Endothelial cell of umbilical vein (primary cell): ENCODE data around the gene NANS. TPM values are rescaled to one million over a fixed set of nuclear protein-coding genes. Genes with fewer than 3 reads are reported as not detected.

Experiments
- BruUV-seq: library from RNA; stranded (reverse); fragments of 400-500 nt; replicated peaks from 2 replicates; lab custom pipeline; 2021; lab: Mats Ljungman, UMichigan
- CTCF ChIA-PET: fragments of 300-600, 350-600 bp; sonication (Branson Sonifier 250); formaldehyde crosslinking; loops from one replicate; lab custom pipeline; 2021; ENCODE audit warnings: antibody characterized with exemption, inconsistent platforms; lab: Charles Lee
- POLR2A ChIA-PET: fragments of 300-600, 350-600 bp; sonication (Branson Sonifier 250); formaldehyde crosslinking; loops from one replicate; lab custom pipeline; 2021; ENCODE audit warnings: antibody characterized with exemption, inconsistent platforms; lab: Charles Lee
- DNase-seq: peaks from one replicate; pipeline ENCODE4 v3.0.0-alpha.2; 2011; ENCODE audit warnings: low read depth, low spot score
- FAIRE-seq: peaks from 2 replicates; lab custom pipeline; 2011; peaks lifted over from hg19 to GRCh38; lab: Jason Lieb, UNC
- H2AFZ ChIP-seq: 2 replicates; pipeline ENCODE4 v1.6.0; 2012; ENCODE audit warnings: low read depth, low read length, control low read depth, inconsistent platforms
- H3K27ac ChIP-seq: 2 replicates; pipeline ENCODE4 v1.5.1; 2011; ENCODE audit warnings: low read depth, mild to moderate bottlenecking, control low read depth, low read length, moderate library complexity; ENCODE audit not compliant: insufficient read depth
- H3K27me3 ChIP-seq, 2 experiments: 2 replicates each; pipeline versions ENCODE4 v1.6.0 to v1.6.1; 2011; ENCODE audit warnings: low read length in 2 of 2, mixed read lengths in 1 of 2; ENCODE audit not compliant: control insufficient read depth in 2 of 2, insufficient read depth in 2 of 2
- H3K36me3 ChIP-seq, 2 experiments: 2 replicates in 1 of 2; 3 replicates in 1 of 2; pipeline ENCODE4 v1.5.1; 2011; ENCODE audit warnings: low read length in 2 of 2, mild to moderate bottlenecking in 1 of 2, moderate library complexity in 1 of 2; ENCODE audit not compliant: control insufficient read depth in 2 of 2, insufficient read depth in 2 of 2; ENCODE audit errors: extremely low read depth in 1 of 2
- H3K4me1 ChIP-seq: 3 replicates; pipeline ENCODE4 v1.5.1; 2011; ENCODE audit warnings: mild to moderate bottlenecking, low read length; ENCODE audit not compliant: control insufficient read depth, insufficient read depth; ENCODE audit errors: extremely low read depth
- H3K4me2 ChIP-seq: 2 replicates; pipeline ENCODE4 v1.6.1; 2011; ENCODE audit warnings: low read length, control low read depth, mixed read lengths; ENCODE audit not compliant: insufficient read depth
- H3K4me3 ChIP-seq, 3 experiments: fragments of 200-600 bp in 1 of 3; sonication (generic), shearing (Covaris generic) in 1 of 3; replicated peaks in 1 of 3; 2 replicates each; pipeline ENCODE4 v1.5.1; 2011 to 2016; ENCODE audit warnings: control low read depth in 3 of 3, low read length in 3 of 3, mild to moderate bottlenecking in 2 of 3, inconsistent platforms in 1 of 3, low read depth in 1 of 3, moderate library complexity in 1 of 3; ENCODE audit not compliant: insufficient read depth in 1 of 3
- H3K79me2 ChIP-seq: 2 replicates; pipeline ENCODE4 v1.6.0; 2012; ENCODE audit warnings: low read length, inconsistent platforms; ENCODE audit not compliant: control insufficient read depth, insufficient read depth
- H3K9ac ChIP-seq: replicated peaks from 2 replicates; pipeline ENCODE3; 2011; ENCODE audit warnings: low read length, control low read depth; ENCODE audit not compliant: insufficient read depth; ENCODE audit errors: extremely low read depth
- H3K9me1 ChIP-seq: replicated peaks from 3 replicates; pipeline ENCODE4 v1.6.0; 2011; ENCODE audit warnings: mild to moderate bottlenecking, low read length; ENCODE audit not compliant: control insufficient read depth, insufficient read depth; ENCODE audit errors: extremely low read depth
- H3K9me3 ChIP-seq: replicated peaks from 2 replicates; pipeline ENCODE4 v1.5.1; 2012; ENCODE audit warnings: low read length, inconsistent platforms; ENCODE audit not compliant: control insufficient read depth, insufficient read depth
- H4K20me1 ChIP-seq: replicated peaks from 2 replicates; pipeline ENCODE3; 2011; ENCODE audit warnings: mild to moderate bottlenecking, low read length; ENCODE audit not compliant: control insufficient read depth, insufficient read depth; ENCODE audit errors: extremely low read depth
- CTCF ChIP-seq, 2 donors: IDR thresholded peaks; 1 replicate in 1 of 2; 2 replicates in 1 of 2; pipeline ENCODE4 v1.5.1; 2011; ENCODE audit warnings: low read length in 2 of 2, mild to moderate bottlenecking in 2 of 2, moderate library complexity in 2 of 2, control low read depth in 1 of 2, inconsistent platforms in 1 of 2, low read depth in 1 of 2; ENCODE audit not compliant: insufficient read depth in 1 of 2; ENCODE audit errors: extremely low read depth in 1 of 2
- EZH2 ChIP-seq: IDR thresholded peaks from 2 replicates; pipeline ENCODE4 v1.6.1; 2012; ENCODE audit warnings: borderline replicate concordance, low read depth, mild to moderate bottlenecking, moderate library complexity, low read length, inconsistent platforms; ENCODE audit not compliant: severe bottlenecking
- FOS ChIP-seq: IDR thresholded peaks from 2 replicates; pipeline ENCODE4 v1.6.1; 2011; ENCODE audit warnings: mild to moderate bottlenecking, low read length, moderate library complexity, borderline replicate concordance; ENCODE audit not compliant: insufficient read depth
- GATA2 ChIP-seq: IDR thresholded peaks from 2 replicates; pipeline ENCODE4 v1.7.0; 2011; ENCODE audit warnings: low read depth, mild to moderate bottlenecking, moderate library complexity, mixed read lengths, low read length; ENCODE audit not compliant: insufficient read length, insufficient read depth
- JUN ChIP-seq: IDR thresholded peaks from 2 replicates; pipeline ENCODE4 v1.6.1; 2011; ENCODE audit warnings: borderline replicate concordance, low read depth; ENCODE audit not compliant: insufficient read length, insufficient read depth
- MAX ChIP-seq: IDR thresholded peaks from 2 replicates; pipeline ENCODE4 v1.6.1; 2011; ENCODE audit not compliant: insufficient read depth, insufficient read length
- MYC ChIP-seq: IDR thresholded peaks from one replicate; pipeline ENCODE4 v1.6.1; 2011; ENCODE audit warnings: mild to moderate bottlenecking, low read depth, low read length
- POLR2A ChIP-seq: IDR thresholded peaks from 2 replicates; pipeline ENCODE4 v1.6.1; 2012; ENCODE audit warnings: low read depth, mild to moderate bottlenecking, control low read depth, low read length
- POLR2AphosphoS5 ChIP-seq: IDR thresholded peaks from 2 replicates; pipeline ENCODE4 v1.6.1; 2012; ENCODE audit warnings: low read depth, mild to moderate bottlenecking, control low read depth, low read length, moderate library complexity; ENCODE audit not compliant: insufficient read depth
- dilution Hi-C: fragments of 300-500 bp; cut with MboI; formaldehyde crosslinking; loops from one replicate; pipeline ENCODE4 v1.15.0; 2019; ENCODE audit warnings: low sequenced_read_pairs; ENCODE audit not compliant: extremely low pct_ligation_motif_present
- intact Hi-C: fragments of 100-400 bp; cut with micrococcal nuclease; formaldehyde crosslinking; loops from one replicate; pipeline ENCODE4 v1.10.0; 2022
- polyA plus RNA-seq, 4 experiments: library from polyadenylated mRNA; depleted of rRNA in 3 of 4; stranded (reverse) in 3 of 4; unstranded in 1 of 4; fragments of >200 nt; gene quantifications; 2 replicates each; pipeline versions ENCODE4 v1.2.1 to v1.2.3, GENCODE V29; 2011 to 2012; ENCODE audit warnings: missing spikeins in 1 of 4
- total RNA-seq: library from RNA; stranded (reverse); gene quantifications from 2 replicates; pipeline ENCODE4 v1.2.3, GENCODE V29; 2021

NANS gene
- total and polyA plus RNA-seq, 2 donors (not counting 3 experiments of a cell fraction or from before 2014, with no cell fraction given), result 85.1 to 108 TPM

- DNase-seq (no peak), FAIRE-seq (no peak)
- no peaks in the 10 kb centered on the region for H3K9me1 ChIP-seq
- H3K4me3 ChIP-seq, result no peak overlapping the region
- no peak overlapping the region for H3K4me2 ChIP-seq
- no peaks in the 10 kb centered on the region for H3K9me3 ChIP-seq
- no peaks in the 10 kb centered on the region for H3K4me1 ChIP-seq
- intact Hi-C loops, result no loop called here
- TF ChIP-seq POLR2A (no peak), EZH2 (no peak), MAX (no peak), POLR2AphosphoS5 (no peak), FOS (no peak), CTCF (IDR thresholded peaks at IDR 0.05; ENCODE audit: extremely low read depth in 1 of 2, insufficient read depth in 1 of 2, low read depth in 1 of 2, low read length in 2 of 2) (no peak), JUN (no peak), GATA2 (no peak), MYC (no peak)
- H3K36me3 ChIP-seq, result no peaks in the 10 kb centered on the region
- H4K20me1 ChIP-seq, result no peaks in the 10 kb centered on the region
- no peaks in the 10 kb centered on the region for H3K27me3 ChIP-seq
- BruUV-seq, result no TSS peak
- H3K9ac ChIP-seq, result no peak overlapping the region
- ChIA-PET POLR2A (no interaction called here), CTCF (interaction anchor here (1.5 kb wide), 1 partner anchor 18 kb away, joined by 4 read pairs; the partner anchor contains the start of gene TRIM14)
- H2AFZ ChIP-seq, result no peak overlapping the region
- dilution Hi-C loops, result no loop called here
- no peaks in the 10 kb centered on the region for H3K79me2 ChIP-seq
- H3K27ac ChIP-seq, result no peak overlapping the region
Measured at GRCh38 chr9:98100456-98100855, 43.9 kb downstream of the NANS start.
